ENCODE measurements around the gene YEATS2. TPM values are rescaled to one million over a fixed set of nuclear protein-coding genes. Genes with fewer than 3 reads are reported as not detected.
"Not testable (repeated sequence)": the region's sequence is repeated elsewhere in the genome, so short reads cannot be mapped to it uniquely, and the experiment has no call there.

The YEATS2 gene
- total RNA-seq, 1 donor from 2014 or later = 54.5 TPM

GRCh38 chr3:183711516-183711915 is 13.9 kb downstream of the YEATS2 start:
- no peak for DNase-seq (ENCODE audit: extremely low read depth, low read depth, low spot score)

- DNase-seq (ENCODE audit: extremely low read depth, low read depth, low spot score) = no peak
These were observed 17.0 kb downstream of the YEATS2 start for GRCh38 chr3:183714622-183715021.

GRCh38 chr3:183718012-183718411 is 20.4 kb downstream of the YEATS2 start:
- DNase-seq (ENCODE audit: extremely low read depth, low read depth, low spot score) = no peak

GRCh38 chr3:183725387-183725786 is 27.8 kb downstream of the YEATS2 start:
- DNase-seq (ENCODE audit: extremely low read depth, low read depth, low spot score) = no peak

- no peak for DNase-seq (ENCODE audit: extremely low read depth, low read depth, low spot score)
These were observed 30.6 kb downstream of the YEATS2 start for GRCh38 chr3:183728204-183728603.

GRCh38 chr3:183730361-183730760 is 32.8 kb downstream of the YEATS2 start:
- no peak for DNase-seq (ENCODE audit: extremely low read depth, low read depth, low spot score)

GRCh38 chr3:183731611-183732010 is 34.0 kb downstream of the YEATS2 start:
- DNase-seq (ENCODE audit: extremely low read depth, low read depth, low spot score) = no peak

GRCh38 chr3:183733553-183733952 is 36.0 kb downstream of the YEATS2 start:
- DNase-seq (ENCODE audit: extremely low read depth, low read depth, low spot score) = no peak

- DNase-seq (ENCODE audit: extremely low read depth, low read depth, low spot score) = peak; percentile 52
These were observed 37.3 kb downstream of the YEATS2 start for GRCh38 chr3:183734750-183735494.

GRCh38 chr3:183737116-183737515 is 39.5 kb downstream of the YEATS2 start:
- no peak for DNase-seq (ENCODE audit: extremely low read depth, low read depth, low spot score)

GRCh38 chr3:183740154-183740553 is 42.6 kb downstream of the YEATS2 start:
- DNase-seq (ENCODE audit: extremely low read depth, low read depth, low spot score) = not testable (repeated sequence)

GRCh38 chr3:183743231-183743630 is 45.6 kb downstream of the YEATS2 start:
- DNase-seq (ENCODE audit: extremely low read depth, low read depth, low spot score) = no peak

GRCh38 chr3:183745300-183746098 is 47.9 kb downstream of the YEATS2 start:
- DNase-seq (ENCODE audit: extremely low read depth, low read depth, low spot score) = no peak

GRCh38 chr3:183754052-183754451 is 56.5 kb downstream of the YEATS2 start:
- DNase-seq (ENCODE audit: extremely low read depth, low read depth, low spot score) = no peak

GRCh38 chr3:183762304-183762703 is 64.7 kb downstream of the YEATS2 start:
- DNase-seq (ENCODE audit: extremely low read depth, low read depth, low spot score) = no peak

- no peak for DNase-seq (ENCODE audit: extremely low read depth, low read depth, low spot score)
These were observed 67.5 kb downstream of the YEATS2 start for GRCh38 chr3:183764847-183765731.

- DNase-seq (ENCODE audit: extremely low read depth, low read depth, low spot score) = no peak
These were observed 68.5 kb downstream of the YEATS2 start for GRCh38 chr3:183766107-183766506.

- peak; percentile 51 for DNase-seq (ENCODE audit: extremely low read depth, low read depth, low spot score)
These were observed 69.4 kb downstream of the YEATS2 start for GRCh38 chr3:183766745-183767606.

- no peak for DNase-seq (ENCODE audit: extremely low read depth, low read depth, low spot score)
These were observed 70.5 kb downstream of the YEATS2 start for GRCh38 chr3:183768114-183768513.

GRCh38 chr3:183769453-183769852 is 71.9 kb downstream of the YEATS2 start:
- DNase-seq (ENCODE audit: extremely low read depth, low read depth, low spot score) = no peak
